Stromal cell of bone marrow (primary cell): ENCODE data around the gene BMP6.
"Not testable (repeated sequence)": the region's sequence is repeated elsewhere in the genome, so short reads cannot be mapped to it uniquely, and the experiment has no call there.

Experiments
- DNase-seq: peaks from one replicate; pipeline ENCODE4 v3.0.0-alpha.2; 2012; ENCODE audit warnings: low read depth

The BMP6 gene

DNA sequence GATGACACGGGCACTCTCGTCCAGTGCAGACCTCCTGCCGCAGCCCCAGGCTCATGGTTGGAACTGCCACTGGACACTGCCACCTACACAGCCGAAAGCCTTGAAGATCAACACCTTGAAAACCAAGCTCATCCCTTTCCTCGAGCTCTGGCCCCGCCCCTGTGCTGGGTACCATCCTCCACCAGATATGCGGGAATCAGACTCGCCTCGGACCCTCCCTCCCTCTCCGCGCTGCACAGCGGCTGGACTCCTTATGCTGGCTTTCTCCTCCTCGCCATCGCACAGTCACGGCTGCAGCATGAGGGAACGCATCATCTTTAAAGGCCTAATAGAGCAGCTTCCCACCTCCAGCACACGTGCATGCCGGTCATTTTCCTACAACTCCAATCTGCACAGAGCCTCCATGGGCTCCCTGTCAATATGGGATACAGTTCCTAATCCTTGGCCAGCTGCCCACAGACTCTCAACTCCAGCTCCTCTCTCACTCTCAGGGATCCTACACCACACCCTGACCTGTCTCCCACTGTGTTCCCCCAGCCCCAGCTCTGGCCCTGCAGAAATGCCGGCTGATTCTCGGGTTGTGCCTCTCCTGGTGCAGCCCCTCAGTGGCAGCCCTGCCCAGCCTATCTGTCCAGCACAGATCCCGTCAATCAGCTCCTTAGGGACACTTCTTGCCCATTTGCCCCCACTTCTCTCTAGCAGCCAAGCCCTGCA lies 161.5 kb downstream of the BMP6 start:
- DNase-seq, result no peak

DNA sequence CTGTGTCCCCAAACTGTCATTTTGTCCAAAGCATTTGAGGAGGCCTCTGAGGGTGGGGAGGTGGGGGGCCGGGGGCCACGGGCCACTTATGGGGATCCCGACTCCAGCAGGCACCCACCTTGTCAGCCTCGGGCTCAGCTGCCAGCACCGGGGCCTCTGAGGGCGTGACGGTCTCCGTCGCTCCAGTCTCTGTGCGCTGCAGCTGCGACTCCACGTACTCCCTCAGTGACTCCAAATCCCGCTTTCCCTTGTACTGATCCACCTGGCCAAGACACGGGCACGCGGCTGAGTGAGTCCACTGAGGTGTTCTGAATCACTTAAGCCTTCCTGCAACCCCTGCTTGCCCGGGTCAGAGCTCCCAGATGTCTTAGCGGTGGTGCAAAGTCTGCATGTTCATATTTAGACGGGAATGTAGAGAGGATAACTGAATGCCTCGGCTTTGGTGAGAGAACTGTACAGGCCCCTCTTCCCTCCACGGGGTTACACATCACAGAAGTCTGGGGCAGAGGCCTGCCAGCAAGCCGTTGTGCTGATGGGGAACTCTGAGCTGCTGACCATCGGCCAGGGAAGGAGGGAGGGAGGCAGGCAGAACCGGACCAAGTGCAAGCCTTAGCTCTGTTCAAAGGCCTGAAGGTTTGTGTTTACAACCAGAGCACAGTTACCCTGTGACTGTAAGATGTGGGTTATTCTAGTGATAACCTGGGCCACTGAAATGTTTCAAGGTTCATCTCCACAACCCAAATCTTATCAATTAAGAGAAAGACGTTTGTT lies 162.9 kb downstream of the BMP6 start:
- DNase-seq, result no peak

DNA sequence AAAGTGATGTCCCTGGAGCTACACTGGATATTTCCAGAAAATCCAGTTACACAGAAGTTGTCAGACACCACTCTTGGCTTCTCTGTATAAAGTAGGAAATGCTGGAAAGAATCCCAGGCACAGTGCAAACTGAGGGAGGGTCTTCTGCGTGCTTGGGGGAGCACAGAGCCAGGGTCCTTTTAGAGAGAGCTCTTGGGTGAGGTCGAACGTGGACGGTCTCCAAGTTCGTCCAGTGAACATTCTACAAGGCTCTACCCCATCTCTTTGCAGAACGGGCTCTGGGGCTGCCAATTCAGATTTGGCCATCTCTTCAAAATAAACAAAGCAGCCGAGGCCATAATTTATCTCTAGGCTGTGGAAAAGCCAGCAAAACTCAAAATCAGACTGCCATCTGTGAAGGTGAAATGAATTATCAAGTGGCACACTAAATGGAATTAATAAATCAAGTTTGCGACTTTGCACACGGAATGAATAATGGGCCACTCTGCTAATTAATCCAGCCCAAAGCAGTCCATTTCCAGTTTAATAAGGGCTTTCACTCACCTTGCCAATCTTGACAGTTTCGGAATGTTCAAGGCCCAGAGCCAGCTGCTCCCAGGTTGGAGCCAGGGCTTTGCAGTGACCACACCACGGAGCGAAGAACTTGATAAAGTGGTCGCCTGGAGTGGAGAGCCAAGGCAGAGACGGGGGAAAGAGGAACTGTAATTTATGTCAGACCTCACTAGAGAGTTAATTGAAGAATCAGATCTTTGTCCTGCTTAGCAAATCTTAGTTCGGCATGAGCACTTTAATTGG lies 165.4 kb downstream of the BMP6 start:
- no peak for DNase-seq

DNA sequence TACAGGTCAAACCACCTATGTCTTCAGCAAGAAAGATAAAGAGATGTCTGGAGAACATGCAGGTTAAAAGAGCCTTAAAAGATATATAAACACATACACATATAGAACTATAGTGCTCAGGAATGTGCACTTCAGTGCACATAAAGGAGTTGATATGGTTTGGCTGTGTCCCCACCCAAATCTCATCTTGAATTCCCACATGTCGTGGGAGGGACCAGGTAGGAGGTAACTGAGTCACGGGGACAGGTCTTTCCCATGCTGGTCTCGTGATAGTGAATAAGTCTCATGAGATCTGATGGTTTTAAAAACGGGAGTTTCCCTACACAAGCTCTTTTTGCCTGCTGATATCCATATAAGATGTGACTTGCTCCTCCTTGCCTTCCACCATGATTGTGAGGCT lies 166.5 kb downstream of the BMP6 start:
- DNase-seq, result not testable (repeated sequence)

DNA sequence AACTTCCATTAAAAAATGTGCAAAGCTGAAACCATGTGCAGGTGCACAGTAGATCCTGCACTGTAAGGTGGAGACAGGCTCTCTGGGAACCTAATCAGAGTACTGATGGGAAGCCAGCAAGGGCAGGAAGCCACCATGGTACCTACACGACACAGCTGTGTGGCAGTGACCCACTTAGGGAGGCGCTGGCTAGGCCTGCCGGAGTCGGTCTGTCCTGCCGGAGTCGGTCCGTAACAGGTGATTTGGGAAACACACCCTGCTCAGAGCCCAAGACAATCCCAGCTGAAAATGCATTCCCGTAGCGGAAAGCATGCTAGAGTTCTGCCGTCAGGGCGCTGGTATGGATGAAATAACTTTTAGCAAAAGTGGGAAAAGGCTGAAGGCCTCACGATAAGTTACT lies 167.4 kb downstream of the BMP6 start:
- DNase-seq, result no peak

DNA sequence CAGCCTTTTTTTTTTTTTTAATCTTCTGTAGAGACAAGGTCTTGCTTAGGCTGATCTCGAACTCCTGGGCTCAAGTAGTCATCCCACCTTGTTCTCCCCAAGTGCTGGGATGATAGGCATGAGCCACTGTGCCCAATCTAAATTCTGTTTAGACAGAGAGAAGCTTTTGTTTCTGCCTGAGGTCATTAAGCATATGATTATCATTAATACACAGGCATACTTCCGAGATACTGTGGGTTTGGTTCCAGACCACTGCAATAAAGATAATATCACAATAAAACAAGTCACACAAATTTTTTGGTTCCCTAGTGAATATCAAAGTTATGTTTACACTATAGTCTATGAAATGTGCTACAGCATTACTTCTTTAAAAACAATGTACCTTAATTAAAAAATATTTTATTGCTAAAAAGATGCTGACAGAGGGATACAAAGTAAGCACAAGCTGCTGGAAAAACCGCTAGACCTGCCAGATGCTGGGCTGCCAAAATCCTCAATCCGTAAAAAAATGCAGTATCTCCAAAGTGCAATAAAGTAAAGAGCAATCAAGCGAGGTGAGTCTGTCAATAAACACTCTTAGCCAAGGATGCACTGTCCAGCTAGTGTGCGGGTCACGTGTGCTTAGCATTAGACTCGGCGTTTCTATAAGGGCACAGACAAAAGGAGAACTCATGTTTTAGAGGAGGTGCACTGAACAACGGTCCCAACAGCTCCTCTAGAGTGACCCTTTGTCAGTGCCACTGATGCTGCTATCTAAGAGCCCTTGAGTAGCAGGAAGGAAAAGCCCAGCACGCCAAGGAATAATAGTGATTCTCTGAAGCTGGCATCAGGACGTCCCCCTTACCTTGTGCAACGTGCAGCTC lies 168.6 kb downstream of the BMP6 start:
- no peak for DNase-seq

DNA sequence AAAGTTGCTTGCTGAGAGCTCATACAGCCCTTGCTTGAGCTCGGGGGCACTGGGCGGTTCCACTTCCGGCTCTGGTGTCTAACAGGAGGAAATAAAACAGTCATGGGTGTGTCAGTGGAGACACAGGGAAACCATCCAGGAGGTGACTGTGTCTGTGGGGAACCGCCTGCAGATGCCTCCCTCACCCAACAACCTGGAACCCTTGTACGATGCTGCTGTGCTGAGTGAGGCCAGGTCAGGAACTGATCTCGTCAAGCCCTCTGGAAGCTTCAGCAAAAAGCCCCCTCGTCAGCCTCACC lies 169.2 kb downstream of the BMP6 start:
- no peak for DNase-seq

DNA sequence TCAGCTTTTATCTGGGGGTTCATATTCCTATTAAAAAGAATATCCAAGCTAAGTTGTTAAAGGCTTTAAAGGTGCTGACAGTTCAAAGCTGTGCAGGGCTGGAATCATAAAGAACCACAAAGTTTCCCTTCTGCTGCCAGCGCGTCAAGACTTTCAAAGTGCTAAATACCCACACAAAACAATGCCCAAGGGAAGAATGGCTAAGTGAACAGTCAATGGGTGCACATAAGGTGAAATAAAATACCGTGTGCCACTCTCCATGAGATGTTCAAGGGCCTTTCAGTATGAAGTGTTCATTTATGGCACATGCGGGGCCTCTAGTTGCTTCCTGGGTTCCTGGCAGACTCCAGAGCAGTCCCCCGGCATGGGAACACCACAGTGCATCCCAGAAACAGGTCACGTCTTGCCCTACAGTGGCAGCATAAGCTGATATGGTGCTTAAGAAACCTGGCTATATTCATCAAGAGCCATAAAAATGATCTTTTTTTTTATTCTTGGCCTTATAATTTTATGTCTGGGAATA lies 170.6 kb downstream of the BMP6 start:
- no peak for DNase-seq

DNA sequence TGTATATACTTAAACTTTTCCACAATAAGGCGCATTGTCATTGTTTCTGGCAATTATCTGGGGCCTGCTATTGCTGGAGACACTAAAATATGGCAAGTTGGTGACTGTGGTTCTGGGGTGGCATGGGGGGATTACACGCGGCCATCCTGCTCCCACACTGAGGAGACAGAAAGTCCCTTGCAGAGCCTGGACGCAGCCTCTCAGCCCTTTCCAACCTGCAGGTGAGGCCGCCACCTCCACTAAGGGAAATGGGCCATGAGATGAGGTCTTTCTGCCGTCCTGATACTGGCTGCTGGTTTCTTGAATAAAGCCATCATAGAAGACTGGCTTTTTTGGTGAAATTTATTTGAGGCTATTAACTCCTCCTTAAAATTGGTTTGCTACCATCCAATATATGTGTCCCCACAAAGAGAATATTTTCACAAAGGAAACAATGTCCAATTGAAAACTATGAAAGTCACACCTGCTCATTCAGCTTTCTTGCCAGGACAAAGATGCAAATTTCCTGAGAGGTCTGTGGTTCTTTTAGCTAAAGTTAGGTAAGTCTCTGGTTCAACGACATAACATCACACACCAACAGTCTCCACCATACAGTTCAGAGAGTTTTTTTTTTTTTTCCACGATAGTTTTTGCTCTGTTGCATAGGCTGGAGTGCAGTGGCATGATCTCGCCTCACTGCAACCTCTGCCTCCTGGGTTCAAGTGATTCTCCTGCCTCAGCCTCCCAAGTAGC lies 171.7 kb downstream of the BMP6 start:
- DNase-seq, result no peak

DNA sequence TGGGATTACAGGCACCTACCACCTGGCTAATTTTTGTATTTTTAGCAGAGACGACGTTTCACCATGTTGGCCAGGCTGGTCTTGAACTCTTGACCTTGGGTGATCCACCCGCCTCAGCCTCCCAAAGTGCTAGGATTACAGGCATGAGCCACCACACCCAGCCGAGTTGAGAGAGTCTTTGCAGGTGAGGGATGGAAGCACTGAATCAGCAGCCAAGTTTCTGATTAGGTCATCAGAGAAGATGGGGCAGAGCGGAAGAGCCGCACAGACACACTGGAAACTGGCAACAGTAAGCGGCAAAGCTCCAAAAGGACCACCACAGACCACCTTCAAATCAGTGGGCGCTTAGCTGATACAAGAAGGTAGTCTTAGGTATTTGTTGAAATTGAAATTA lies 172.3 kb downstream of the BMP6 start:
- not testable (repeated sequence) for DNase-seq

DNA sequence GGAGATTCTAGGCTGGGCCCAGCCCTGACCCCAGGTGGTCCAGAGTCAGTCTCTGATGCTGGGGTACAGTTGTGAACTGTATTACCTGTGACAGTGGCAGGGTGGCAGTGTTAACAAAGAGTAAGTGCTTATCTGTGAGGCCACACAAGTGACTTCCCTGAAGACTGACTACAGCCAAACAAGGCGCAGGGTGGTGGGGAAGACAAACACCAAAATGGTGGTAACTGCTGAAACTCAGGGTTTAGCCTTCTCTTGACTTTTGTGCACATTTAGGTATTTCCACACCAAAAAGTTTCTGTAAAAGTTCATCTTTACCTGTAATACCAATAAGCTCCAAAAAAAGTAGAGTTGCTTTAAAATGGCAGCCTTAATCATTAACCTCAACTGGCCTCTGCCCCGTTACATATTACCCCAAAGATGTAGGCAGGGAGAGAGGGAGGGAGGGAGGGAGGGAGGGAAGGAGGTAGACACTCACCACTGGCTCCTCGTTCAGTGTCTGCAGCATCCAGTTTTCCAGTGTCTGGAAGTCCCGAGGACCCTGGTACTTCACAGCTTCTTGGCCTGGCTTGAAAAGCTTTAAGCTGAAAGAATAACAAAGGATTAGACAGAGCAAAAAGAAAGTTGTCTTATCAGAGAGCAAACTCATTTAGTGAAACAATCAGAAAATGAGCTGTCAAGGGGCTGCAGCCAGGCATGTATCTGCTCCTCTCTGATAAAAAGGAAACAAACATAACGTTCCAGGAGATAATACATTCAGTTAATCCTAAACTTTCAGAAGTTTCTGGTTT lies 173.4 kb downstream of the BMP6 start:
- no peak for DNase-seq

DNA sequence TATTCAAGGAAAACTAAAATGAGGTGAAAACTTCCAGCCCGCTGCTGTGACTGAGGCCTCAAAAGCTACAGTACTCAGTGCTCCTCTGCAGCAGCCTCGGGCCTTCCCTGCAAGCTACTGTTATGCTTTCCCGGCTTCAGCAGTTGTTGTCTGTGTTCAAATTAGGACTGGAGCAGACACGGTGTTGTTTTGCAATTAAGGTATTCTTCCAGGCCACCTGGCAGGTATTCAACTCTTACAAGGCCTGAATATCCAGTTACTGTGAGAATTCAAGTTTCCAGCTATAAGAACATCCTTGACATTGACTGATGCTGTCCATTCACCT lies 174.0 kb downstream of the BMP6 start:
- DNase-seq, result no peak

DNA sequence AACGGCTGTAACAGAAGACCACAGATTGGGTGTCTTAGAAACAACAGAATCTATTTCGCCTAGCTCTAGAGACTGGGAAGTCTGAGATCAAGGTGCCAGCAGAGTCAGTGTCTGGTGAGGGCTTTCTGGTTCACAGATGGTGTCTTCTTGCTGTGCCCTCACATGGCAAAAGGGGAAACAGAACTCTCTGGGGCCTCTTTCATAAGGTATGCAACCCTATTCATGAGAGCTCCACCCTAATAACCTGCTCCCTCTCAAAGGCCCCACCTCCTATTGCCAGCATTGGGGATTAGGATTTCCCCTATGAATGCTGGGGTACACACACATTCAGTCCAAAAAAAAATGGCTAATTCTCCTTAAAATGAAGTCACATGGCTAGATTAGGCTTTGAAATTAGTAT lies 174.7 kb downstream of the BMP6 start:
- no peak for DNase-seq

DNA sequence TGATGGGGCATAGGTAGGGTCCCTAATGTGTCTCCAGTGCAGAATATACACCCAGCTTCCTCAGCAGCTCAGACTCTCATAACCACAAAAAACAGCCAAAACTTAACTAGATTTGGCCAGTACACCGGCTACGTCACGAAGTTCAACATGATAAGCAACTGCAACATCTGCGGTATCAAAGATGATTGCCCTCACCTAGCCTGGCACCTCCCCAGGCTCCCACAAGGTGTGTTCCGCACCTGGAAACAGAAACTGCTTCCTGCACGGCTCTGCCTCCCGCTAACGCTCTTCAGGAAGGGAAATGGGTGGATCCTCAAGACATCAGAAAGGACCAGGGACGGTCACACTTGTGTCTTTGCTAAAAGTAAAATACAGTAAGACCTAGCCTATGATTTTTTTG lies 175.2 kb downstream of the BMP6 start:
- no peak for DNase-seq

DNA sequence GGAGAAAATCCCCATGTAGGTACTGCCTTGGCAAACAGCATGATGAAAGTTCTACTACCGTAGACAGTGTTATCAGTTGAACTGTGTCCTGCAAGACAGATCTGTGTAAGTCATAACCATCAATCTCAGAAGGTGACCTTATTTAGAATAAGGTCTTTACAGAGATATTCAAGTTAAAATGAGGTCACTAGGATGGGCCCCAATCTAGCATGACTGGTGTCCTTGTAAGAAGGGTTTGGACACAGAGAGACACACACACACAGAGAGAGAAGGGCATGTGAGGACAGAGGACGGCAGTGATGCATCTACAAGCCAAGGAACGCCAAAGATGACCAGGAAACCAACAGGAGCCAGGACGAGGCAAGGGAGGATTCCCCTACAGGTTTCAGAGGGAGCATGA lies 175.9 kb downstream of the BMP6 start:
- no peak for DNase-seq

DNA sequence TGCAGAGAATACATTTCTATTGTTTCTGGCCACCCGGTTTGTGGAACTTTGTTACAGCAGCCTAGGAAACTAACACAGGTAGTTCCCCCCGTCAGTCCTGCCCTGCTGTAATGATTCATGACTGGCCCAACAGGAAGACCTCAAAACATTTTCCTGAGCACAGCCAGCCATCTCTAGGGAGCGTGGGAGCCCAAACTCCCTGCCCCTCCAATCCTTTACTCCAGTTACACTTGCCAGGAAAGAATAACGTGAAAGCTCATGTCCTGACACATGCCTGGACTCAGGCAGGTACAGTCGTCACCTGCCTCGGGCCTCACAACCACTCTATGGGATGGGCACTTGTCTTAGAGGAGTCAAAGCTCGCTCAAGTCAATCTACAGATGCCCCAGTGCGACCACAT lies 176.3 kb downstream of the BMP6 start:
- no peak for DNase-seq

DNA sequence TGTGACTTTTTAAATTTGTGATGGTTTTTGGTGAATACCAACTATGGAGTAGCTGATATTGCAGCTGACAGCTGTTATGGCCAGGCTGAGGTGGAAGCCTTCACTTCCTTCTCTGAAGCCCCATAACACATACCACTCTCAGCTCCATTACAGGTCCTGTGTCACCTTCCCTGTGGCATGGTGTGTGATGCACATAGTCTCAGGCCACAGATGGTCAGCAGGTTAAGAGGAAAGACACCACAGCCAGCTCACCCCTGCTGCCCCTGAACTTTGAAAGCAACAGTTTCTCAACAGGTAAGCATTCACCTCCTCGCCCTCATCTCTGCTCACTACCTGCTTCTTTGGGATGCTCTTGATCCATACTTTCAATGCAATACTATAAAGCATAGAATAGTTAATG lies 177.0 kb downstream of the BMP6 start:
- no peak for DNase-seq

DNA sequence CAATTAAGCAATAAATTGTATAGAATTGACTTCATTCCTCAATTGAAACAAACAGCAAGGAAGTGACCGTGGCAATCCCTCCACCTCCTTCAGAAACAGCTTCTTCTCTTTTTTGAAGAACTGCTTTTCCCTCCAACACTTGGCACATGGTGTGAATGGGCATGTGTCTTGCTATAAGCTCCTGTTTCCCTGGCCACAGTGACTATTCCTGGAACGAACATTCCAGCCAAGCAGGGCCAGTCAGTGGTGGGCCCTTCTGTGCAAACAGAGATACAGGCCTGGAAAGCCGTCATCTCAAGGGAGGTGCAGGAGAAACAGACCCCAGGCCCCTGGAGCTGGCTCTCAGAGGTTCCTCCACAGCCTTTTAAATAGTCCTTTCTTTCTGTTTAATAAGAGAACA lies 177.8 kb downstream of the BMP6 start:
- no peak for DNase-seq

DNA sequence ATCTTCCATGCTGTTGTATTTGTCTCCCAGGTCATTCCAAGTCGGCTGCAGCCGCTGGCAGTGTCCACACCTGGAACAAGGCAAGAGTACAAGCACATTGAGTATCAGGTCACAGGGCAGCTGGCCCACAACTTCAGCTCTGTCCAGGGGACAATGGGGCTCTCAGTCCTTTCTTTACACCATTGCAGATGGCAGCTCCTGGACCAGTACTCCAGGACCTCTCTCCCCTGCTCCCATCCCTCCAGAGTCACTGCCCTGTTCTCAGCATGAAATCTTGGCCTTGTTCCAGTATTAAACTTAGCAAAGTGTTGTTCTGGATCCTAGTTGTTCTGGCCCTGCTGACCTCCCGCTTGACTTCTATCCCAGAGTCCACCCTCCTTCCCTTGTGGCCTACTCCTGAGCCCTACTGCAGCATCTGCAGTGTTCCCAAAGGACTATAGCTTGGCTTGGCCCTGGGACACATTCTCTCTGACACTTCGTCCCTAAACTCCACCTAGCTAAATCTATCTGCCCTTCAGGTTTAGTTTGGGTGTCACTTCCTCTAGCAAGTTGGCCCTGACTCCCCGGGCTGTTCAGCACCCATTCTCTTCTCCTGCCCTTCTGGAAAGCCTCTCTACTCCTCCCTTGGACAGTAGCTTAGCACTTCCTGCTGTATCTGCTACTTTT lies 178.9 kb downstream of the BMP6 start:
- no peak for DNase-seq

DNA sequence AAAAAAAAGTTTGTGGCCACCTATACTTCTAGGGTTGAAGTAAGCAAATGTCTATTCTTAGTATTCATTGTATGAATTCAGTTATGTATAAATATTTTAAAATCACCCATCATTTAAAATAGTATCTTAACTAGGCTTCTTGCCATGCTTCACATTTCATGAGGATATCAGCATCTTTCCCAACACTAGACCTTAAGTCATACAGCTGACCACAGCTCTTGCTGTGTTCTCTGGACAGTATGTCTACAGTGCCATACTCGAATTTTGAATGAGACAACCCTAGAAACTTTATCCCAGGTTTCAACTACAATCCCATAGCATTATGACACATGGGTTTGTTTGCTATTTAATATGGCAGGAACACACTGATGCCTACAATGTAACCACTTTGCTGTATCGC lies 179.5 kb downstream of the BMP6 start:
- DNase-seq, result no peak
